GM13977 (cell line): ENCODE data around the gene SGK2.
"Not testable (repeated sequence)": the region's sequence is repeated elsewhere in the genome, so short reads cannot be mapped to it uniquely, and the experiment has no call there.

Experiments used
- DNase-seq: peaks from one replicate; pipeline ENCODE4 v3.0.0; 2012; ENCODE audit warnings: low spot score
- CTCF ChIP-seq: IDR thresholded peaks from 2 replicates; pipeline ENCODE4 v1.5.1; 2012; ENCODE audit warnings: mild to moderate bottlenecking, control low read depth; ENCODE audit not compliant: insufficient read depth; ENCODE audit errors: extremely low read depth, missing control alignments
- in situ Hi-C: fragments of 300-500 bp; cut with MboI; formaldehyde crosslinking; loops from one replicate; pipeline ENCODE4 v1.12.0; 2022; ENCODE audit warnings: low sequenced_read_pairs, low pct_unique_long_range_greater_than_20kb, mixed read lengths, inconsistent platforms; ENCODE audit not compliant: unreplicated experiment

SGK2 gene

GRCh38 chr20:43586641-43587040 is 27.8 kb downstream of the SGK2 start:
- TF ChIP-seq CTCF: no peak
- in situ Hi-C loops: no loop called here
- DNase-seq: no peak

GRCh38 chr20:43588526-43588925 is 29.7 kb downstream of the SGK2 start:
- in situ Hi-C loops, DNase-seq: not testable (repeated sequence)

DNA sequence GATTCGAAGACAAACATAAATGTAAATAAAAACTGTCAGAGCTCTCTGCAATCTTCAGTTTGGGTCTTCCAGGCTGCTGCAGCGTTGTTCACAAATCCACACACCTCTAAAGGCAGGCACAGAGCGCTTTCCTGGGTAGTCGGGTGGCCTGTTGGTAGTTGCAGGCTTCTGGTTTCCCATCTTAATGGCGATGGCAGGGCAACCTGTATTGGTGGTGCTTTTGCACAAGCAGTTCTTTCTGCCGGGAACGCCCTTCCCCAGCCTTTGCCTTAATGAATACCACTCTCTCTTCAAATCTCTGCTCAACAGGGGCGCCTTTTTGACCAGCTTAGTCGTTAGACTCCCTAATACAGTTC is 31.2 kb downstream of the SGK2 start:
- DNase-seq: no peak
- in situ Hi-C loops: no loop called here

DNA sequence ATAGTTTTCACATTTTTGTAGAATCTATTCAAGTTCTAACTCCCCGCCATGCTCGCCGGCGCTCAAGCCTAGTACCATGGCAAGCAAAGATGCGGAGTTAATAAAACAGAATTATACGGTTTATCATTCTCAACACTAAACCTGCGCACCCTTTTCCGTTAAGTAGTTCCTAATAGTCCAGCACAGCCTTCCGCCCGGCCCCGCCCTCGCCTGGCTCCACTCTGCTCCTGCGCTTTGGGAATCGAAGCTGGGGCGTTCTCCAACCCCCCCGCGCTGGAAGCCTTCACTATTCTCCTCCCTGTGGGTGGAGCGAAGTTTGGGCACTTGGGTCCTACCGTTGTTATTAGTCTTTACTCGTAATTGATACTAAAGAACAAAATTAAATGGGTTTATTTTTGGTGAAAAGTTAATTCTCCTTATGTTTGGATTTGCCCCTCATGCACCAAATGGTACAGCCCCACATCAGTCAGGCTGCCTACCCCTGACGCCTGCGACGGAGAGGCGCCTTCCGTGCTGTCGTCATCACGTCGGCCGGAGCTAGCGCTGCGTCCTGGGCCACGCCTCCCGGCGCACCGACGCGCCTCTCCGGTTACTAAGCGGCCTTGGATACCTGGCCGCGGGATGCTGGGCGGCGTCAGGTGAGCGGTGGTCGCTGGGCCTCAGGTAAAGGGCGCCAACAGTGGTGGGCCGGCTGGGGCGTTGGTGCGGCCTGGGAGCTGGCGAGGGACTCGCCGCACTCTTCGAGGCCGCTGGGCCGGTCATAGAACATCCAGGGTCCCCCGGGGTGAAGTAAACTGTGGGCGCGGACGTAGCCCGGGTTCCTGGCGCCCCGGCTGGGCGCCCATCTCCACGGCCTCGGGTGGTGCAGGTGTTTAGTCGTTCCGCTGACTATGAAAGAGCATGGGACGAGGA is 31.8 kb downstream of the SGK2 start, which contains the start of gene IFT52:
Gene IFT52, plus strand, starts transcription at position 546 of the 912 bp plus-strand sequence. CDS start 3,762 bp downstream, outside the sequence.
- peak; percentile 93 for DNase-seq
- no peak for TF ChIP-seq CTCF
- in situ Hi-C loops: no loop called here

More for the DNA sequence above, 31.2 kb downstream of the SGK2 start:
- no peak for TF ChIP-seq CTCF

GRCh38 chr20:43601960-43602359 is 43.1 kb downstream of the SGK2 start:
- in situ Hi-C loops, DNase-seq: not testable (repeated sequence)

DNA sequence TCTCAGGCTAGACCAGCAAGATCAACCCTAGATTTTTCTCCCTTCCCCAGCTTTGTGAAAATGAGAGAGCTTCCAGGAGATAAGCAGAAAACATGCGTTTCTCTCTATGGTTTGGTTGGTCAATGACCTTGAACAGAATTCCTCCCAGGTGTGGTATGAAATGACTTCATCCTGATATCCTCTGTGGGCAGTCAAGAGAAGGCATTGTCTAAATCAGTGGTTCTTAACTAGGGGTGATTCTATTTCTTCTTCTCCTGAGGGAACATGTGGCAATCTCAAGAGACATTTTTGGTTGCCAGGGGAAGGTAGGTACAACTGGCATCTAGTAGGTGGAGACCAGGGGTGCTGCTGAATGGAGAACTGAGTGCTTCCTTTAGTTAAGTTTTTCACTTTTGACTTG is 44.3 kb downstream of the SGK2 start:
- DNase-seq: no peak
- TF ChIP-seq CTCF: no peak
- in situ Hi-C loops: no loop called here

DNA sequence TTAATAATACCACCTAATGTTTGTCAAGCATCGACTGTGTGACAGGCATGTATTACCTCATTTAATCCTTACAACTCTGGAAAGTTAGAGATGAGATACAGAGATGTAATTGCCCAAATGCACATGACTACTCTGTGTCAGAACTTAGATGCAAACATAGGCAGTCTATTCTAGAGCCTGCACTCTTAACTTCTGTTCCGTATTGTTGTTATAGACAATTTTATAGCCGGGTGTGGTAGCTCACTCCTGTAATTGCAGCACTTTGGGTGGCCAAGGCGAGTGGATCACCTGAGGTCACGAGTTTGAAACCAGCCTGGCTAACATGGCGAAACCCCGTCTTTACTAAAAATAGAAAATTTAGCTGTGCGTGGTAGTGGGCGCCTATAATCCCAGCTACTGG is 46.9 kb downstream of the SGK2 start:
- in situ Hi-C loops: no loop called here
- DNase-seq: no peak
- TF ChIP-seq CTCF: no peak

GRCh38 chr20:43607278-43607677 is 48.5 kb downstream of the SGK2 start:
- in situ Hi-C loops: not testable (repeated sequence)

More at GRCh38 chr20:43607278-43607677, 48.5 kb downstream of the SGK2 start:
- DNase-seq: not testable (repeated sequence)
